ENCODE data around the gene HERC3. TPM values are rescaled to one million over a fixed set of nuclear protein-coding genes. Genes with fewer than 3 reads are reported as not detected.
A peak's percentile ranks its signal among the peaks of the same experiment; 100 is the strongest.

Gene HERC3
- total RNA-seq, 1 donor from 2014 or later = 49.5 TPM

DNA sequence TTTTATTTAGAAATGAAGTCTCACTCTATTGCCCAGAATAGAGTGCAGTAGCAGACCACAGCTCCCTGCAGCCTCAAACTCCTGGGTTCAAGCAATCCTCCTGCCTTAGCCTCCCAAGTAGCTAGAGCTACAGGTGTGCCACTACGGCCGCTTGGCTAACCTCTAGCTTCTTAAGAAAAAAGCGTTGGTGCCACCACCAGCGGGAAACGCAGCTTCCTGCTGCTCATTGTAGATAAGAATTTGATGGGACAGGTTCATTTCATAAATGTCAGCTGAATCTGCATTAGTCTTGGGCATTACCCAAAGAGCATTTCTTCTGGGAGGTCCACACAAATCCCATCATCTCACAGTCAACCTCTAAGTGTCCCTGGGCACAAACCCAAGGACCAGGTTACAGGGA lies 138.5 kb downstream of the HERC3 start:
- ATAC-seq (no peak), DNase-seq (ENCODE audit: missing footprints) (no peak)
- intact Hi-C loops (cut with DNase I) = no loop called here

DNA sequence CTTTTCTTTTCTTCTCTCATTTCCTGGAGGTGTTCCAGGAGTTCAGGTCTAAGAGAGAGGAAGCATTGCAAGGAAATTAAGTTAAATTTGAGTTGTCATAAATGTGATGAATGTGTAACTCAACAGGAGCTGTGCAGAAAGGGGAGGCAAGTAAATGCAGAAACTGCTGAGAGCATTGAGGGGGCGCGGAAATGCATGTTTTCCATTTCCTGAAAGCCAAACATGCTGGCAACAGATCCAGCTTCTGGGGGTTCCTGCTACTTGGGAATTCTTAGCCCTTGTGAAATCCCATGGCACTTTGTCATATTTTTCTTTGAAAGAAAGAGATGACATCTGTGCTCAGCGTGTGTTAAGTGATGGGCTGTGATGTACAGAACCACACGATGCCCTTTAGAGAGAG lies 139.1 kb downstream of the HERC3 start:
- DNase-seq (ENCODE audit: missing footprints) (no peak), ATAC-seq (no peak)
- intact Hi-C loops (cut with DNase I) = no loop called here

DNA sequence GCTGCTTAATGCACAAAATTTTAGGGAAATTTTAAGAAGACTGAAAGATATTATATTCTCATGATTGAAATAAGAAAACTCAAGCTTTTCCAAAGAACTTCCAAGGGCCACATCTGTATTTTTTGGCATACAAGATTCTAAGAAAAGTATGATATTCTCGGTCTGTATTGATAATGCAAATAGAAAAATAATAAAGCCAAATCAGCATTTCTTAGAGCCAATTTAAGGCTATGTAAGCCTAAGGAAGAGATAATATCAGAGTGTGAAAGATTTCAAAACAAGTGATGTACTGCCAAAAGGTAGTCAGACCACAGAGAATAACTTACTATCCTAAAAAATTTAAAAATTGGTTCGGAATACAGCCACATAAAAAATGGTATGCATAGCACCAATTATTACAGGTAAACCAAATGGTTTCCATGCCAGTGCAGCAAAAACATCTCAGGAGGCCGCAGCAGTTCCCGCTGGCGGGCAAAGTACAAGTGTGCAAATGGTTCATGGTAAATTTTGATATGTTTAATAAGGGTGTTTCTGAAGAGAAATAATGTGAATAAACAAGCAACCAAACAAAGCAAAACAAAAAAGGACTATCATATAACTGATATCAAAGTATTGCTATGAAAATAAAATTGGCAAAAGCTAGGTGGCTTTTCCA lies 140.6 kb downstream of the HERC3 start:
- no peak for ATAC-seq
- DNase-seq (ENCODE audit: missing footprints) = no peak
- intact Hi-C loops (cut with DNase I) = no loop called here

DNA sequence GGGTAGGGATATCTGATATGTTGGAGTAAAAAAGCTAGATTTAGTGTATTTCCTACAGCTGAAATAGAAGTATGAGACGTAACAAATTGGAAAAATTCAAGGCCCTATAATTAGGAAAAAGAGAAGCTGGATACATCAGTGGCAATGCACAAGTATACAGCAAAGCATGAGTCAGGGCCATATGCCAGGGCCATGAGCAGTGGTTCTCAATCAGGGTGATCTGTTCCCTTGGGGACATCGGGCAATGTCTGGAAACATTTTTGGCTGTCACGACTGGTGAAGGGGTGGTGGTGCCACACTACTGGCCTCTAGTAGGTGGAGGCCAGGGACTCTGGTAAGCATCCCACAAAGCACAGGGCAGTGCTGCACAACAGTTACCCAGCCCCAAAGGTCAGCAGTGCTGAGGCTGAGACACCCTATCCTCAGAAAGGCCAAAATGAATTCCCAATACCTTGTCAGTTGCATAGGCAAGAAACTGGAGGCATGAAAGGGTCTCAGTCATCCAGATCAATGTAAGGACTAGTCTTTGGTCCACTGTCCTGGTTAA lies 142.2 kb downstream of the HERC3 start:
- DNase-seq (ENCODE audit: missing footprints) (no peak), ATAC-seq (no peak)
- intact Hi-C loops (cut with DNase I) = no loop called here

DNA sequence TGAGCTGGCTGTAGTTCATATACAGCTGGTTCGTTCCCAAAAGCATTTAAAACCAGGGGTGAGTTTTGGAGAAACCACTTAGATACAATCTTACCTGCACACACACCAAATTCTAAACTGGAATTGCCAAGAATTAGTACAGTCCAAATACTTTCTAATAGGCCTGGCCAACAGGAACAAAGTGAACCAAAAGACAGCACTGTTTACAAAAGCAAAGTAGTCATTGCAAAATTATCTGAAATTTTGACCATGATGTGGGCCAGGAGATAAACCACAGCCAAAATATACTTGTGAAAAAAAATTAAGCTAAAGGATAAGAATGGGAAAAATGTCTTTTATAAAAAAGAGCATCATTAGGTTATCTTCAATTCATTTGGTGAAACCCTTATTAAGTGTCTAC lies 143.3 kb downstream of the HERC3 start:
- intact Hi-C loops (cut with DNase I) = no loop called here
- DNase-seq (ENCODE audit: missing footprints) = no peak
- ATAC-seq = peak; percentile 82

DNA sequence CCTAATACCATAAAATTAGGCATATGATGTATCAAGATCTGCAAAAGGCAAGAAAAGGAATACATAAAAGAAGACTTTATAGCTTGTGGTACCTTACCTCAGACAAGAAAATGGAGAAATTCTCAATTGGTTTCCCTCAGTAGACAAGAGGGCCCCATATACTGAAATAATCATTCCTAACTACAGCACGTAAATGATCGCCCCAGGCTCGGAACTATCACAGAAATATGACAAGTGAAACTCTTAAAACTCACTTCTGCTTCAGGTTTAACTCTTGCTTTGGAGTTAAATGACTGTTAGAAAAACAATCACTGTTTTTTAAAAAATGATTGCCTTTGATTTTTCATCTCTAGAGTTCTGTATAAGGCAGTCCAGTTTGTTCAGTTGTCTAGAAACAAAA lies 144.0 kb downstream of the HERC3 start:
- ATAC-seq (no peak), DNase-seq (ENCODE audit: missing footprints) (no peak)
- intact Hi-C loops (cut with DNase I) = no loop called here

DNA sequence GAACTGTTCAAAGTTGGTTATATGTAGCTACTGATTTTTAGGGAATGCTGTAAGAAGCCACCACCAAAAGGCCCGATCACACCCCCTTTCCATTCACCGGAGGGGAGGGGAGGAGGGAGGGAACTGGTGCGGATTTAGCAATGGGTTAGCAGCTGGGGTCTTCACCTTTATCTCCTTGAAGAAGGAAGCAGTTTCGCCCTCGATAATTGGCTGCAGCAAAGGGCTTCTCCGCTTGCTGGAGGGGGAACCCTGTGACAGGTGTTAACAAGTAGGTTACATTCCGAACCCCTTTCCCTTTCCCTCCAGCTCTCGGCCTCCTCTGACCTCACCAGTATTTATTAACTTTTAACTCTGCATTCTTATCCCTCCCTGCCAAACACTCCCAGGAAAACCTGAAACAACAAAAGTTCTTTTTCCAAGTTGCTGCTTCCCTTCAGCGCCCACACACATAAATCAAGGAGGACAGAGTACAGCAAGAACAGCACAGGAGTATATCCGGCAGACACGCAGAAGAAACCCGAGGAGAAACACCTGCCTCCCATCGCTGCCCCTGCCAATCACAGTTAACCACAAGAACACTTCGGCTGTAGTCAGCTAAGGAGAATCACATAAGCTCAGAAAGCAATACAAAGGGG lies 145.1 kb downstream of the HERC3 start:
- ATAC-seq (no peak), DNase-seq (ENCODE audit: missing footprints) (no peak)
- intact Hi-C loops (cut with DNase I) = no loop called here

DNA sequence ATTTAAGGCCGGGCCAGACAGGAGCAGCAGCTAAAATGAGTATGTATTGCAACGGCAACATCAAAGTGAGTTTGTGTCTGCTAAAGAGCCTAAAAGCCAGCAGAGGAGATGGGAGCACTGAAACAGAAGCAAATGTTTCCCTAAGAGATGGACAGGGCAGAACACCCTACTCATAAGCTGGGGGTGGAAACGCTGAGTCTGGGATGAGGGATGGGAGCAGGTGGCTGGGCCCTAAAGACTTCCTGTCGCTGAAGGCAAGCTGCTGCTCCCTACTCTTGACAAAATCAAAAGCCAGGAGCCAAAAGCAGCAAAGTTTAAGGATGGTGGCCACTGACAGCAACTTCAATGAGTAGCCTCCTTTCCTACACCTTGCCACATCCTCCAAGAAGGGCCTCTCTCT lies 145.9 kb downstream of the HERC3 start:
- ATAC-seq = no peak
- no peak for DNase-seq (ENCODE audit: missing footprints)

DNA sequence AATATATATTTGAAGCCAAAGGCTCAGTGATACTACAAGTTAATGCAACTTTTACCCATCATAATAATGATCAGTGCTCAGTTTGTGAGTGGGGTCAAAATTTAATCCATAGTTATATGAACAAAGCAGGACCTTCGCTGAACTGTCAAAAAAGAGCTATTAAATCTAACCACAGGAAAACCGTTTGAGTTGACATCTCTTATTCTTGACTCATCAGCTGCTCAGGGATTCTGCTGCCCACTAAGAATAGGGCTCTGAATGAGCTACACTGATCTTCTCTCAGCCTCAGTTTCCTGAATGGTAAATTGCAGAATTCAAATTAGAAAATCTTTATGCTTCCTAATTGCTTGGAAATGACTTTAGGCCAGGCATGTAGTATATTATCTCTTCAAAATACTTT lies 150.3 kb downstream of the HERC3 start:
- intact Hi-C loops (cut with DNase I) = no loop called here
- ATAC-seq = no peak

More for the DNA sequence above, 145.9 kb downstream of the HERC3 start:
- intact Hi-C loops (cut with DNase I) = no loop called here

DNA sequence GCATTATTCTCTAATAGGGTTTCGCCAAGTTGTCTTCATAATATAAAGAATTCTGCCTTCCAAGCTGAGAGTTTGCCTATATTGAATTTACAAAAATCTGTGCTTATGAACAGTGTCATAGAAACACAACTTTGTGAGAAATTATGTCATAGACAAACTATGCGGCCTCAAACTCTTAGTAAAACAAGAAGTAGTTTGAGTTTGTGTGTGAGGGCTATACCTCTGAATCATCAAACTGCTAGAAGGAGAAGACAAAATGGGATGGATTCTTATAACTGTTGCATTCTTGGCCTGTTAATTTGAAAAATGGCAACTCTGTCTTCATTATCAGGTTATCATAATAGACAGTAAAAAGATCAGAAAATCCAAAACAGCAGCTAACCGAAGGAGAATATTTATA lies 151.4 kb downstream of the HERC3 start:
- intact Hi-C loops (cut with DNase I) = no loop called here
- DNase-seq (ENCODE audit: missing footprints) = no peak
- ATAC-seq = no peak

More for the DNA sequence above, 150.3 kb downstream of the HERC3 start:
- DNase-seq (ENCODE audit: missing footprints) = no peak

DNA sequence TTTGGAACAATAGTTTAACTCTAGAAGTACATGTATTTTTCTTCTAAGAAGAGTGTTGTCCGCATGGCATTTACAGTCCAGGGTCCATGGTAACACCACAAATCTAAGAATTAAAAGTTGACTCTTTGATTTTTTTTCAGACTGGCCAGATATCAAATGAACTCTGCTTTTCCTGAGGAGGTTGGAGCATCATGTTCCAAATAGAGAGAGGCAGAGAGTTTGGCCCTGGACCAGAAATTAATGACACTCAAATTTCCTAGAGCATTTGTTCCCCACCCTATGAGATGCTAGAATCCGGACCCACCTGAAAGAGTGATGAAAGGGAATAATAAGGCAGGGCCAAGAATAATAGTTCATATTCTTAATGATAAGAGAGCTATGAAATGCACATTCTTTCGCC lies 152.3 kb downstream of the HERC3 start:
- ATAC-seq (no peak), DNase-seq (ENCODE audit: missing footprints) (no peak)
- intact Hi-C loops (cut with DNase I) = no loop called here

DNA sequence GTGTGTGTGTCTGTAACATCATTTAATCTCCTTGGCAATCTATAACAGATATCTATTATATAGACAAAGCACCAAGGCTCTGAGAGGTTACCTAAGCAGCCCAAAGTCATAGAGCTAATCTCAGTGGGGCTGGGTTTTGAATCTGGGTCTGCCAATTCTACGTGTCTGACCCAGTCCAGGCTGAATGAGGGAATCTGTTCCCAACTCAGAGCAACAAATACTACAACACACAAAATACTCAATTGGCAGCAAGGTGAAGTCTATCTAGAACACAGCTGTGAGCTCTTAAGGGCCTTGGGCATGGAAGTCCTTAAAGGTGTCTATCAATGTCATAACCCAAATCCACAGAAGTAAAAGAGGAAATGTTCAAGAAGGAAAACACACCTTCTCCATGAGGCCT lies 152.9 kb downstream of the HERC3 start:
- ATAC-seq (peak; percentile 36), DNase-seq (ENCODE audit: missing footprints) (no peak)
- intact Hi-C loops (cut with DNase I) = no loop called here

DNA sequence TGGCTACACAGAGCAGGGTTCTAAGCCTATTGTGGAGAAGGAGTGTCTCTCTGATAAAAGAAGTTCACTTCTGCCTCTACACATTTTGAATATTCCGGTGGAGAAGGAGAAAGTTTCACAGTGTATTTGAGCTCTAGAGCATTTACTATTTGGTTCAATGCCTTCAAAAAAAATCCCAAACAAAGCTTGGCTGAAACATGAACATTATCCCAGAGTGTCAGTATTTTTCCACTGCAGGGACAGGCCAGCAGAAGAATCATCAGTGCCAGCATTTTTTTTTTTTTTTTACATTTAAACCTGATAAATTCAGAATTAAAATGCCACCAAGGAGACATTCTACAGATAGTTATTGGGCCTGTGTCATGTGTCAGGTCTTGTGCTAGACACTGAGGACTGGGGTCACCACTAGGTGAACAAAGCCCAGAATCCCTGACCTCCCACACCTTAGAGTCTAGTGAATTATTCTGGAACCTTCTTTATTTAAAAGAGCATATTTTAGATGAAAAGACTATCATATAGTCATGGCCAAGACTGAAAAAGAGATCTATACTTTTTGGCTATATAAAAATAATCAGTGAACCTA lies 153.4 kb downstream of the HERC3 start:
- DNase-seq (ENCODE audit: missing footprints) (no peak), ATAC-seq (peak; percentile 63)
- intact Hi-C loops (cut with DNase I) = no loop called here

DNA sequence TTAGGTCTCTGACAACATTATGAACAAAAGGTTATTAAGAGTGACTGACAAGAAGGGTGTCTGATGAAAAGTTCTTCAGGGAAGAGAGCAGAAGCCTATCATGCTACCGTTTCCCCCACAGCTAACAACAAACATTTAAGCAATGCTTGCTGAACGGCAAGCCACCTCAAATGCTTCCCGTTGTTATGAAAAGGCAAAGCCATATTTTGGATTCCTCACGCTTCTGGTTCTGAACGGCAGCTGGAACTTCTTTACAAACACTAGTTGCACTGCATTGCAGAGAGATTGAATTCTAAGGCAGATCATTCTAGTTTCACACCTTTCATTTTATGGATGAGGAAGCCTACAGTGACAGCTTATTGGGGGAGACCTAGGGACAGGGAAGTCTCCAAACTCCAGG lies 153.9 kb downstream of the HERC3 start:
- intact Hi-C loops (cut with DNase I) = no loop called here
- peak; percentile 11 for ATAC-seq
- DNase-seq (ENCODE audit: missing footprints) = no peak

DNA sequence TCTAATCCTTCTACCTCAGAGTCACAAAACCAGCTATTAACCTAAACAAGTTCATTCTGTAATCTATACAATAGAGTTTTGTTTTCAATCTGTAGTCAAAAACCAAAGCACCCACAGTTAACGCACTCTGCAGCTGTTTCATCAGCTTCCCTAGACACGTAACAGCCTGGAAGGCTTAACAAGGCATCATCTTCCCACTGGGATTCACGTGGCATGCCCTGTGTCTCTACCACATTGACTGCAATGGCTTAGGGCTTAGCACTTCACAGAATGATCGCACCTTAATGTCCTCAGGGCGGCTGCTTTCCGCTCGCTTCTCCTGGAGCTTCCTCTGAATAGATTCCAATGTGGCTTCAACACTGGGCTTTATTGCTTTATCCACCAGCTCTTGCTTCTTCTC lies 155.1 kb downstream of the HERC3 start:
- DNase-seq (ENCODE audit: missing footprints) (no peak), ATAC-seq (no peak)
- intact Hi-C loops (cut with DNase I) = no loop called here

DNA sequence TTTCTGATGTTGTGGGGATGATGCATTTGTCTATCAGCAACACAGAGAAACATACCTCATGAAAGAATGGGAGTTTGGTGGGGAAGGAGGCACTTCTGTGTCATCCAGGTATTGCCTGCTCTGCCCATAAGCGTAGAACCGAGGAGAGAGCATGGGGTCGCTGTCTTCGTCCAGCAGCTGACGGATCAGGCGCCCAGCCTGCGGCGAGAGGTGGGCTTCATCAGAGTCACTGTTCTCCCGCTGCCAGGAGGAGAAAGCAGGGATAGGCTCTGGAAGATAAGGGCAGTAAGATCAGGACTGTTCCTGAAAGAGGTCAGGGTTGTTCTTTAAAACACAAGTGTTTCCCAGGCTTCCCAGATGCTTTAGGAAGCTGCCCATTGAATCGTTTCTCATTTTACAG lies 158.1 kb downstream of the HERC3 start:
- intact Hi-C loops (cut with DNase I) = no loop called here
- ATAC-seq = no peak

DNA sequence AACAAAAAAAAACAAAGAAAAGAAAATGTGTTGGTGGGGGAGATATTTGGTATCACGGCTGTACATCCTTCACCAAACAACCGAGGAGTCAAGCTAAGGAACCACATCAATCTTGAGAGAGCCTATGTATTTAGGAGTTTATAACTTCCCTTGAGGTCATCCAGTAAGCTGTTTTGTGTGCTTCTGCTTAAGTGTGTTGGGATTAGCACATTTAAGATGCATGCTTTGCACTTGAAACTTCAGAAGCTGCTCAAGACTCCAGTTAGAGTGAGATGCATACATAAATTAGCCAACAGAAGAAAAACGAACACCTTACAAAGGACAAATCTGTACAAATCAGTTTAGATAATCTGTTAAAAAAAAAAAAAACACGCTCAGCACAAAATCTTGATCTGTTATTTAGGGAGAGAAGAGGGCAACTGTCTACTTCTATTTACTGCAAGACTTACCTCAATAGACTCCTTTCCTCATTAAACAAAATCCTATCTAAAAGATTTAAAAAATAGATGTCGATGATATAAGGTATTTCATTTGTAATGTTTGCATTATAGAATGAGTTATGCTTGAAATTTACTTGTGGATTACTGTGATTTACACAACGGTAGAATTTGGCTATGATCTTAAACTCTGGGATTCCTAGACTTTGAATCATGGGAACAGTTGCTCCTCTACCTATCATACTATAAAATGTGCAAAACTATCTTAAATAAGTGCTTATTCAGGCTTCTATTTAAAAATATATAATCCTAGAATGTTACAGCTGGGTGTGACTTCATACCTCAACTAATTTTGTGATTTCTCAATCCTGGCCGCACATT lies 159.2 kb downstream of the HERC3 start:
- intact Hi-C loops (cut with DNase I) = no loop called here

More for the DNA sequence above, 158.1 kb downstream of the HERC3 start:
- no peak for DNase-seq (ENCODE audit: missing footprints)

DNA sequence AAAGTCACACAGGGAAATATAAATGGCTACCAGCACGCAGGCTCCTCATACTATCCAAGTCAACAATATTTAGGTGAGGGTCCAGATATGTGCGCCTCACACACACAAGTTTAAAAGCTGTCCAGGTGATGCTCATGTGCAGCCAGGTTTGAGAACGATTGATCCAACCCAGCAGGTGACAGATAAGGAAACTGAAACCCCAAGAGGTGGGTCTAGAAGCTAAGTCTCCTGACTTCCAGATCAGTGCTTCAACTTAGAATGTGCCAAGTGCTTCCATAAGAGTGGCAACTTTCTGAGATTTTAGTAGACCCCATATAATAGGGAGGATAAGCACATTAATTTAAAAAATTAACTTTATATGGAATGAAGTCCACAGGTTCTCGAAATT lies 159.8 kb downstream of the HERC3 start:
- intact Hi-C loops (cut with DNase I) = no loop called here
- ATAC-seq (no peak), DNase-seq (ENCODE audit: missing footprints) (no peak)

More for the DNA sequence above, 159.2 kb downstream of the HERC3 start:
- DNase-seq (ENCODE audit: missing footprints) (no peak), ATAC-seq (no peak)

DNA sequence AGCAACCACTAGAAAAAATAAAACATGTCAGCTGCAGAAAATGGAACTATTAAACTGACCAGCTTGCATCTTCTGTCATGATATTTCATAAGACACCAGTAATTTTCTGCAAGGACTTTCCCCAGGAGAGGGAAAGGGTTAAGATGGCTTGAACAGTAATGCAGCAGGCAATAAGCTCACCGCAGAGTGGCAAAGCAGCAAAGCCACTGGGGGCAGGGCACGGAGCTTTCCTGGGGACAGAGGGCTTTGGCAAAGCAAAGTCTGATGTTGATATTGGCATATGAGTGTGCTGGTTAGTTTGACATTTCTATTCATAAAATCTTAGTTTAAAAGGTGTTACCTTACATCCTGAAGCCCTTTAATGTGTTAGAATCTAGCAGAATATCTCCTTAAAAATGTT lies 160.5 kb downstream of the HERC3 start:
- intact Hi-C loops (cut with DNase I) = loop anchor here (1.0 kb wide), 1 partner anchor 46 kb away; no protein-coding TSS in a partner anchor
- DNase-seq (ENCODE audit: missing footprints) (no peak), ATAC-seq (no peak)

All from Right ventricle myocardium inferior (tissue), 1 donor.